ENCODE data around the gene CPEB1.

The CPEB1 gene

DNA sequence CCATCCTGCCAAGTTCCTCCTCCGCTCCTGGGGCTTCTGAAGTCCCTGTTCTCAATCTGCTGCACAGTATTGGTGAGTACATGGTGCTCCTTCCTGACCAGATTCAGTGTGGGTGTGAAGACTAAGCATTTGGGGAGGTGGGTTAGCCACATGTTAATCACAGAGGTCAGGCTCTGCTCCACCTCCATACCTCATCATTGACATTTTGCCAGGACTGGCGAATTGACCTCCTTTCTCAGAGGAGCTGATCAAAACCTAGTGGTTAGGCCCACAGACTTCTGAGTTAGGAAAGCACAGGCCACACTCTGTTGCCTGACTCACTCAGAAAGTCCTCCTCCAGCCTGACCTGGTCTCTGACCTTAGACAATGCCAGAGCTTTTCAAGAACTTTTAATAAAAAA lies 98.5 kb downstream of the CPEB1 start:
- peaks cover under 1% of the 10 kb centered on the region for H3K4me1 Mint-ChIP-seq
- H3K9me3 Mint-ChIP-seq, result no peaks in the 10 kb centered on the region
- H3K27ac Mint-ChIP-seq, result no peak overlapping the region
- no peak overlapping the region for H3K4me3 Mint-ChIP-seq
- TF ChIP-seq, protein P1, sequence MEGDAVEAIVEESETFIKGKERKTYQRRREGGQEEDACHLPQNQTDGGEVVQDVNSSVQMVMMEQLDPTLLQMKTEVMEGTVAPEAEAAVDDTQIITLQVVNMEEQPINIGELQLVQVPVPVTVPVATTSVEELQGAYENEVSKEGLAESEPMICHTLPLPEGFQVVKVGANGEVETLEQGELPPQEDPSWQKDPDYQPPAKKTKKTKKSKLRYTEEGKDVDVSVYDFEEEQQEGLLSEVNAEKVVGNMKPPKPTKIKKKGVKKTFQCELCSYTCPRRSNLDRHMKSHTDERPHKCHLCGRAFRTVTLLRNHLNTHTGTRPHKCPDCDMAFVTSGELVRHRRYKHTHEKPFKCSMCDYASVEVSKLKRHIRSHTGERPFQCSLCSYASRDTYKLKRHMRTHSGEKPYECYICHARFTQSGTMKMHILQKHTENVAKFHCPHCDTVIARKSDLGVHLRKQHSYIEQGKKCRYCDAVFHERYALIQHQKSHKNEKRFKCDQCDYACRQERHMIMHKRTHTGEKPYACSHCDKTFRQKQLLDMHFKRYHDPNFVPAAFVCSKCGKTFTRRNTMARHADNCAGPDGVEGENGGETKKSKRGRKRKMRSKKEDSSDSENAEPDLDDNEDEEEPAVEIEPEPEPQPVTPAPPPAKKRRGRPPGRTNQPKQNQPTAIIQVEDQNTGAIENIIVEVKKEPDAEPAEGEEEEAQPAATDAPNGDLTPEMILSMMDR (IDR thresholded peaks at IDR 0.05), result no peak
- no peak for DNase-seq
- peaks cover 36% of the 10 kb centered on the region for H3K27me3 Mint-ChIP-seq (ENCODE audit: low read depth, poor library complexity)
- no peaks in the 10 kb centered on the region for H3K36me3 Mint-ChIP-seq (ENCODE audit: low read depth)

DNA sequence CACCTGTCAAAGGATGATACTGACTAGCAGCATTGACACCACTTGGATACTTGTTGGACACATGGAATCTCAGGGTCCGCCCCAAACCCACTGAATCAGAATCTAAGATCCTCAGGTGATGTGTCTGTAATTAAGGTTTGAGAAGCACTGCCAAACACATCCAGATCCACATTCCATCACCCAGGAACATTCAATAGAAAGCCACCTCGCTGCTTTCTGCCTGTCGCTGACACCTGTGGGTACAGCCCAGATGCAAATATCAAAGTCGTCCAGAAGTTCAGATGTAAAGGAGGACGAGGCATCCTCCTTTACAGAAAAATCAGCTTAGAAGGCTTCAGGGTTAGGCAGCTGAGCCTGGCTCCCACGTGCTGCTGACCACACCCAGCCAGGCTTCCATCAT lies 101.7 kb downstream of the CPEB1 start:
- Mint-ChIP-seq H3K27me3 (ENCODE audit: low read depth, poor library complexity) (peaks cover 13% of the 10 kb centered on the region), H3K4me3 (no peak overlapping the region), H3K27ac (no peak overlapping the region), H3K4me1 (peaks cover 22% of the 10 kb centered on the region), H3K9me3 (no peaks in the 10 kb centered on the region), H3K36me3 (ENCODE audit: low read depth) (no peaks in the 10 kb centered on the region)
- no peak for DNase-seq
- TF ChIP-seq, protein P1 (IDR thresholded peaks at IDR 0.05), result no peak

DNA sequence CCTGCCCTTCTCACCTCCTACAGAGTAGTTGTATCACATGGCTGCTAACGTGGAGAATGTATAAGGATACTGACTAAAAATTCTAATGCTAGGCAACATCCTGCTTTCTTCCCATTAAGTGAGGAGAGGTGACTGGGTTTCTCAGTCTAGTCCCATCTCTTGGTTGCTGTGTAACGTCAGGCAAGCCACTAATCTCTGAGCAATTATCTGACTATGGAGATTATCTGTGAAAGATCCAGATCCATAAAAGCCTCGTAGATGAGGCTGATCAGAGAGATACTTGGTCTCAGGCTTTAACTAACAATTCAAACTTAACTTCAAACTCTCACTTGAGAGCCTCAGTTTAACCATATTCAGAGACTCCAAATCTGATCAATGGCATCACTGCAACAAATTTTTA lies 102.2 kb downstream of the CPEB1 start:
- Mint-ChIP-seq H3K4me3 (no peak overlapping the region), H3K9me3 (no peaks in the 10 kb centered on the region), H3K27ac (no peak overlapping the region), H3K27me3 (ENCODE audit: low read depth, poor library complexity) (peaks cover 10% of the 10 kb centered on the region), H3K4me1 (peaks cover 22% of the 10 kb centered on the region), H3K36me3 (ENCODE audit: low read depth) (no peaks in the 10 kb centered on the region)
- TF ChIP-seq, protein P1 (IDR thresholded peaks at IDR 0.05), result no peak
- no peak for DNase-seq

DNA sequence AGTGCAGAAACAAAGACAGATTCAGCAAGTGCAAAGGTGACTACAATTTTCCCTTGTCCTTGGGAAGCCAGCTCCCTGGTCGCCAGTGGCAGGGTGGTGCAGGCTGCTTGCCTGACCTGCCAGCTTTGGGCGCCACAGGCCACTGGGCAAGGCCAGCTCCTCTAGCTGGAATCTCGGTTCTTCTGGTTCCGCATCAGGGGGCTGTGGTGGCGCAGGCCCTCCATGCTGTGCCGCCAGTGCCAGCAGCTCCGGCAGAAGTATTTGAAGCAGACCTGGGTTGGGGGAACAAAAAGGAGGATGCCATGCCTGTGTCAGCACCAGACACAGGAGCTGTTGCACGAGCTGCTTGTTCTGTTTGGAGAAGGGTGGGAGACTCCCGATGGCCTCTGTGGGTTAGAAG lies 102.7 kb downstream of the CPEB1 start:
- Mint-ChIP-seq H3K36me3 (ENCODE audit: low read depth) (no peaks in the 10 kb centered on the region), H3K27ac (no peak overlapping the region), H3K27me3 (ENCODE audit: low read depth, poor library complexity) (peaks cover 10% of the 10 kb centered on the region), H3K4me1 (peaks cover 22% of the 10 kb centered on the region), H3K9me3 (no peaks in the 10 kb centered on the region), H3K4me3 (no peak overlapping the region)
- DNase-seq, result no peak
- TF ChIP-seq, protein P1 (IDR thresholded peaks at IDR 0.05), result no peak

DNA sequence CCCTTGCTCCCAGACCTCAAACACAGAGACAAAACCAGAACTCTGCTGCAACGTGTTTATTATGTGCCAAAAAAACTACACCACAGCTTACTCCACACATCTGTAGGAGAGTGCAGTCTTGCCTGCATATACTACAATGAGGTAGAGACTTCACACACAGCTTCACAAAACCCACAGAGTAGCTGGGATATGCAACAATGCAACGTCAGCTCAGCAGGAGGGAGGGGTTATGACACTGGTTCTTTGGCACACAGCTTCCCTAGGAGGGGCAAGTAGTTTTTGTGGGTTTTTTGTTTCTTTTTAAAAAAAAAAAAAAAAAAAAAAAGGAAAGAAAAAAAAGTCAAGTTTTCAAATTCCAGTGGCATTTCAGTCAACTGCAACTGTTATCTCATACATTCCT lies 104.0 kb downstream of the CPEB1 start:
- H3K27ac Mint-ChIP-seq, result no peak overlapping the region
- peaks cover 8% of the 10 kb centered on the region for H3K27me3 Mint-ChIP-seq (ENCODE audit: low read depth, poor library complexity)
- peak overlapping the region; percentile 39 for H3K4me3 Mint-ChIP-seq
- TF ChIP-seq, protein P1 (IDR thresholded peaks at IDR 0.05), result no peak
- peaks cover 33% of the 10 kb centered on the region for H3K4me1 Mint-ChIP-seq
- H3K9me3 Mint-ChIP-seq, result no peaks in the 10 kb centered on the region
- H3K36me3 Mint-ChIP-seq (ENCODE audit: low read depth), result peaks cover 10% of the 10 kb centered on the region
- no peak for DNase-seq

DNA sequence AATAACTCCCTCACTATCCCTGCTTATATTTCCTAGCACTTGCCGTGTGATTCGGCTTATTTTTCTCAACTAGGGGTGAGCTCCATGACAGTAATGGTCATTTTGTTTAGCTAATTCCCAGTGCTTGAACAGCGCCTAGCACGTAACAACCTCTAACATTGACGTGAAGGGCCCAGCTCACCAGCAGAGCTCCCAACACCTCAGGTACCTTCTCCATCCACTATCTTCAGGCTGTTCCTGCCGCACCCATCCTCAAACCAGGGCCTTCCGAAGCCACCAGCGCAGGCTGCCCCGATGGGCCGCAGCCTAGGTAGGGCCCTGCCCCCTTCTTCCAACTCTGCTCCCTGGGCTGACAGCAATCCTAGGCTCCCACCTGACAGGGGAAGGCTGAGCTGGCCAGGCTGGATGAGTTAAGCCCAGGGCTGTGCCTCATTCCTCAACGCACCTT lies 106.2 kb downstream of the CPEB1 start:
- no peaks in the 10 kb centered on the region for H3K9me3 Mint-ChIP-seq
- H3K4me3 Mint-ChIP-seq, result peak overlapping the region; percentile 96
- H3K27me3 Mint-ChIP-seq (ENCODE audit: low read depth, poor library complexity), result peaks cover 7% of the 10 kb centered on the region

More for the DNA sequence above, 106.2 kb downstream of the CPEB1 start:
- peak overlapping the region; percentile 89 for H3K27ac Mint-ChIP-seq
- TF ChIP-seq, protein P1 (IDR thresholded peaks at IDR 0.05), result no peak
- H3K36me3 Mint-ChIP-seq (ENCODE audit: low read depth), result peaks cover 32% of the 10 kb centered on the region
- no peak for DNase-seq
- peaks cover 54% of the 10 kb centered on the region for H3K4me1 Mint-ChIP-seq
